Measurements from ENCODE around the gene PPP1R11. TPM values are rescaled to one million over a fixed set of nuclear protein-coding genes. Genes with fewer than 3 reads are reported as not detected.

The PPP1R11 gene
- total and polyA plus RNA-seq, 4 donors, result 29.2 to 81.7 (median 55.8) TPM

GRCh38 chr6:30055513-30055912 is 11.5 kb upstream of the PPP1R11 start:
- no peak for ATAC-seq (ENCODE audit: insufficient read depth, low FRiP score)
- H3K36me3 ChIP-seq (ENCODE audit: control insufficient read depth in 4 of 4, insufficient read depth in 4 of 4, low read length in 4 of 4), result peaks cover 0 to 7% (median 3%) of the 10 kb centered on the region in 4 donors
- no peak for DNase-seq
- H3K9ac ChIP-seq (ENCODE audit: insufficient read depth in 1 of 2, low read length in 2 of 2), result no peak overlapping the region
- WGBS, 2 donors, result 66 to 83% methylated on average over 1 of the region's 1 CpG
- no peak overlapping the region for H3K4me3 ChIP-seq
- no peak overlapping the region for H3K27ac ChIP-seq (ENCODE audit: low read depth in 1 of 2, low read length in 1 of 2)
- no peak for TF ChIP-seq CTCF (IDR thresholded peaks at IDR 0.05; ENCODE audit: control extremely low read depth, extremely low read depth)
- H3K4me1 ChIP-seq (ENCODE audit: control insufficient read depth in 5 of 5, insufficient read depth in 5 of 5, low read length in 5 of 5), result peaks cover 0 to 10% (median 6%) of the 10 kb centered on the region in 5 donors
- H3K27me3 ChIP-seq (ENCODE audit: control insufficient read depth in 3 of 3, insufficient read depth in 3 of 3, low read length in 2 of 3), result no peaks in the 10 kb centered on the region
- no peaks in the 10 kb centered on the region for H3K9me3 ChIP-seq (ENCODE audit: control insufficient read depth in 4 of 4, insufficient read depth in 3 of 4, low read length in 3 of 4)

GRCh38 chr6:30060606-30061091 is 6.3 kb upstream of the PPP1R11 start:
- H3K36me3 ChIP-seq (ENCODE audit: control insufficient read depth in 4 of 4, insufficient read depth in 4 of 4, low read length in 4 of 4), result peaks cover 0 to 11% (median 5%) of the 10 kb centered on the region in 4 donors
- H3K4me1 ChIP-seq (ENCODE audit: control insufficient read depth in 5 of 5, insufficient read depth in 5 of 5, low read length in 5 of 5), result peaks cover under 1 to 21% (median 10%) of the 10 kb centered on the region in 5 donors
- ATAC-seq (ENCODE audit: insufficient read depth, low FRiP score) (peak; percentile 7), DNase-seq (peak in 2 of 3 donors; percentile 41 to 50)
- peak overlapping the region; percentile 72 to 99 for H3K9ac ChIP-seq (ENCODE audit: insufficient read depth in 1 of 2, low read length in 2 of 2)
- peak overlapping the region; percentile 75 for H3K4me3 ChIP-seq
- H3K27ac ChIP-seq (ENCODE audit: low read depth in 1 of 2, low read length in 1 of 2), result peak overlapping the region; percentile 94 to 95
- 0% methylated on average over 24 of the region's 24 CpGs for WGBS, 2 donors
- H3K27me3 ChIP-seq (ENCODE audit: control insufficient read depth in 3 of 3, insufficient read depth in 3 of 3, low read length in 2 of 3), result no peaks in the 10 kb centered on the region
- H3K9me3 ChIP-seq (ENCODE audit: control insufficient read depth in 4 of 4, insufficient read depth in 3 of 4, low read length in 3 of 4), result no peaks in the 10 kb centered on the region
- TF ChIP-seq CTCF (IDR thresholded peaks at IDR 0.05; ENCODE audit: control extremely low read depth, extremely low read depth), result no peak

DNA sequence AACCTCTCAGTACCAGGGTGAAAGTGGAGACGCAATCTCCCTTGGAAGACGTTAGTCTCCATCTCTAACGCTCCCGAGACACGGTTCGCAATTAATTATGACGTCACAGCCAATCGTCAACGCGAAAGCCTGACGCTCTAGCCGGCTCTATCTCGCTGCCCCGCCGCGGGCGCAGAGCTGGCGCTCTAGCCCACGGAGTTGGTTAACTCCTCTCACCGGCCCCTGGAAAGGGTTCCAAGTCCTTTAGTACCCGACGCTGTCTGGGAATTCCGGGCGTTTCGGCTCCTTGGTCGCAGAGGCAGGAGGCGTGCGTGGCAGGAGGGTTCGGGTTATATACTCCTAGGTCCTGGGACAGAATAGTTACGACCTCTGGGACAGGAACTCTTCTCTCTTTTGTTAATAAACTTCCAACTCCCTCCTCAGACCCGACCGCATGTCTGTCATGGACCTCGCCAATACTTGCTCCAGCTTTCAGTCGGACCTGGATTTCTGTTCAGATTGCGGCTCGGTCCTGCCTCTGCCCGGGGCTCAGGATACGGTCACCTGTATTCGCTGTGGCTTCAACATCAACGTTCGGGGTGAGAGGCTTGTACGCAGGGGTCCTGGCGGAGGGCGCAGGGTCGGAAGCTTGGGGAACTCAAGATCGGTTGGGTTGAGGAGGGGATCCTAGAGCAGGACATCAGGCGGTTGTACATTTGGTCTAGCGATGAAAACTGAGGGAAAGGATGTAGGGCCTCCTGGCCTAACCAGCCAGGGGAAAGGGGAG is 5.7 kb upstream of the PPP1R11 start, which contains the start of gene POLR1H:
Gene POLR1H (plus strand): TSS at position 174 of the 766 bp plus-strand sequence. CDS start 260 bp downstream, at position 434.
- peaks cover 5 to 27% (median 14%) of the 10 kb centered on the region in 5 donors for H3K4me1 ChIP-seq (ENCODE audit: control insufficient read depth in 5 of 5, insufficient read depth in 5 of 5, low read length in 5 of 5)
- H3K27ac ChIP-seq (ENCODE audit: low read depth in 1 of 2, low read length in 1 of 2), result peak within 1 kb of the TSS; percentile 94 to 95
- H3K27me3 ChIP-seq (ENCODE audit: control insufficient read depth in 3 of 3, insufficient read depth in 3 of 3, low read length in 2 of 3), result no peaks in the 10 kb centered on the region
- ATAC-seq (ENCODE audit: insufficient read depth, low FRiP score) (peak; percentile 94), DNase-seq (peak; percentile 95 to 99 (median 98))
- peak within 1 kb of the TSS; percentile 79 to 99 for H3K9ac ChIP-seq (ENCODE audit: insufficient read depth in 1 of 2, low read length in 2 of 2)
- peaks cover 0 to 11% (median 5%) of the 10 kb centered on the region in 4 donors for H3K36me3 ChIP-seq (ENCODE audit: control insufficient read depth in 4 of 4, insufficient read depth in 4 of 4, low read length in 4 of 4)
- H3K4me3 ChIP-seq, result peak within 1 kb of the TSS; percentile 75
- 0% methylated on average over 48 of the region's 48 CpGs for WGBS, 2 donors
- no peak for TF ChIP-seq CTCF (IDR thresholded peaks at IDR 0.05; ENCODE audit: control extremely low read depth, extremely low read depth)
- no peaks in the 10 kb centered on the region for H3K9me3 ChIP-seq (ENCODE audit: control insufficient read depth in 4 of 4, insufficient read depth in 3 of 4, low read length in 3 of 4)

Data from lung (tissue), 12 donors.